HepG2 (cell line): ENCODE data around the gene CHST11. TPM values are rescaled to one million over a fixed set of nuclear protein-coding genes. Genes with fewer than 3 reads are reported as not detected.

Source experiments
- ATAC-seq: fragments of 200-7000 bp; cut with Tn5 transposase; 3 replicates; pipeline ENCODE4 v1.9.1; 2020; ENCODE audit warnings: mild to moderate bottlenecking, moderate library complexity
- BruUV-seq: library from RNA; stranded (reverse); fragments of 400-500 nt; replicated peaks from 2 replicates; lab custom pipeline; 2021; lab: Mats Ljungman, UMichigan
- CTCF ChIA-PET: fragments of 300-600 bp; formaldehyde crosslinking; extraction: SDS; loops from one replicate; lab custom pipeline; 2021; ENCODE audit warnings: low total read pairs, inconsistent platforms, low intra/inter-chr PET ratio; lab: Yijun Ruan, JAX
- POLR2A ChIA-PET: fragments of 350-600 bp; sonication (Branson Sonifier 250); formaldehyde crosslinking; loops from one replicate; lab custom pipeline; 2020; ENCODE audit warnings: antibody characterized with exemption, inconsistent platforms; lab: Yijun Ruan, JAX
- DNase-seq: peaks from one replicate; pipeline ENCODE4 v3.0.0-alpha.2; 2015; ENCODE audit warnings: low spot score
- FAIRE-seq: peaks from 3 replicates; lab custom pipeline; 2011; peaks lifted over from hg19 to GRCh38; lab: Jason Lieb, UNC
- H2AFZ ChIP-seq: one replicate; pipeline ENCODE4 v1.6.1; 2011; ENCODE audit warnings: low read length, inconsistent platforms
- H3K27ac ChIP-seq: fragments of 300-600 bp; 3 replicates; pipeline ENCODE4 v1.8.0; 2011; ENCODE audit warnings: mixed run types, mild to moderate bottlenecking, mixed read lengths, low read length, inconsistent platforms; ENCODE audit not compliant: insufficient read depth; ENCODE audit errors: extremely low read length
- H3K27me3 ChIP-seq, 2 experiments: fragments of 200-600 bp in 1 of 2; 2 replicates in 1 of 2; 3 replicates in 1 of 2; pipeline versions ENCODE4 v1.6.0 to v1.8.0; 2011; ENCODE audit warnings: low read length in 2 of 2, mild to moderate bottlenecking in 2 of 2, moderate library complexity in 2 of 2, inconsistent platforms in 1 of 2; ENCODE audit not compliant: insufficient read depth in 2 of 2, control insufficient read depth in 1 of 2
- H3K36me3 ChIP-seq, 2 experiments: fragments of 200-600 bp in 1 of 2; replicated peaks in 1 of 2; 2 replicates in 1 of 2; 3 replicates in 1 of 2; pipeline versions ENCODE4 v1.5.1 to v1.8.0; 2011; ENCODE audit warnings: low read length in 2 of 2, inconsistent platforms in 1 of 2; ENCODE audit not compliant: insufficient read depth in 2 of 2, control insufficient read depth in 1 of 2
- H3K4me1 ChIP-seq: 2 replicates; pipeline ENCODE4 v1.5.1; 2012; ENCODE audit warnings: low read length, inconsistent platforms; ENCODE audit not compliant: insufficient read depth
- H3K4me2 ChIP-seq: 2 replicates; pipeline ENCODE4 v1.6.0; 2011; ENCODE audit warnings: low read depth, low read length, inconsistent platforms
- H3K4me3 ChIP-seq, 3 experiments: fragments of 200-600 bp in 1 of 3; sonication (generic), shearing (Covaris generic) in 1 of 3; replicated peaks in 1 of 3; 2 replicates each; pipeline ENCODE4 v1.5.1; 2011 to 2016; ENCODE audit warnings: low read length in 3 of 3, inconsistent platforms in 2 of 3, low read depth in 2 of 3, mild to moderate bottlenecking in 2 of 3, control low read depth in 1 of 3, mixed read lengths in 1 of 3; ENCODE audit not compliant: insufficient read depth in 1 of 3
- H3K79me2 ChIP-seq: one replicate; pipeline ENCODE4 v1.6.1; 2011; ENCODE audit warnings: low read length, inconsistent platforms; ENCODE audit not compliant: insufficient read depth
- H3K9ac ChIP-seq: 2 replicates; pipeline ENCODE4 v1.6.0; 2011; ENCODE audit warnings: mild to moderate bottlenecking, low read depth, low read length, inconsistent platforms; ENCODE audit not compliant: insufficient read depth
- H3K9me3 ChIP-seq: 2 replicates; pipeline ENCODE4 v1.5.1; 2012; ENCODE audit warnings: mild to moderate bottlenecking, low read length
- H4K20me1 ChIP-seq: 2 replicates; pipeline ENCODE4 v1.6.0; 2011; ENCODE audit warnings: inconsistent platforms, mild to moderate bottlenecking, low read length, moderate library complexity; ENCODE audit not compliant: insufficient read depth
- CREB1 ChIP-seq, 2 experiments: fragments of 450-650 bp in 1 of 2; IDR thresholded peaks; 2 replicates each; pipeline ENCODE4 v1.6.1; 2016 to 2017; ENCODE audit warnings: control low read depth in 1 of 2, mild to moderate bottlenecking in 1 of 2, missing compliant biosample characterization in 1 of 2, missing genetic modification characterization in 1 of 2
- ETV6 ChIP-seq: sonication (generic); formaldehyde crosslinking; conservative IDR thresholded peaks from 2 replicates; pipeline ENCODE4 v1.4.0; 2020; ENCODE audit warnings: missing genetic modification reagents
- FOXC1 ChIP-seq: sonication (generic); formaldehyde crosslinking; IDR thresholded peaks from 2 replicates; pipeline ENCODE4 v1.8.0; 2022; ENCODE audit warnings: mild to moderate bottlenecking, missing genetic modification reagents, borderline replicate concordance
- MED13 ChIP-seq: sonication (generic); formaldehyde crosslinking; IDR thresholded peaks from 2 replicates; pipeline ENCODE4 v1.5.0; 2020; ENCODE audit warnings: missing genetic modification reagents
- NFE2L1 ChIP-seq: sonication (generic); formaldehyde crosslinking; IDR thresholded peaks from 2 replicates; pipeline ENCODE4 v1.4.0; 2020; ENCODE audit warnings: missing genetic modification reagents, mild to moderate bottlenecking, borderline replicate concordance
- ZBTB2 ChIP-seq: sonication (generic); formaldehyde crosslinking; IDR thresholded peaks from 2 replicates; pipeline ENCODE4 v1.8.0; 2022; ENCODE audit warnings: low read depth, missing genetic modification reagents
- ZBTB25 ChIP-seq: IDR thresholded peaks from 2 replicates; pipeline ENCODE4 v1.6.1; 2018; ENCODE audit warnings: missing genetic modification reagents
- ZNF557 ChIP-seq: sonication (generic); formaldehyde crosslinking; IDR thresholded peaks from 2 replicates; pipeline ENCODE4 v1.4.0; 2020; ENCODE audit warnings: missing genetic modification reagents
- WGBS: methylation state at CpG from one replicate; pipeline ENCODE4 v1.1.6; 2017; ENCODE audit warnings: low lambda C conversion rate; 5-methylcytosine and 5-hydroxymethylcytosine counted together
- in situ Hi-C: cut with HindIII; loops from 2 replicates; pipeline ENCODE4 v1.10.0; 2017; ENCODE audit warnings: low pct_unique_long_range_greater_than_20kb; ENCODE audit not compliant: extremely low pct_ligation_motif_present
- intact Hi-C: fragments of 100-400 bp; cut with micrococcal nuclease; formaldehyde crosslinking; loops from one replicate; pipeline ENCODE4 v1.10.0; 2022; ENCODE audit not compliant: unreplicated experiment
- polyA plus RNA-seq, 8 experiments: library from polyadenylated mRNA; depleted of rRNA in 3 of 8; stranded (reverse) in 7 of 8; unstranded in 1 of 8; fragments of >200 nt; fragmentation: Illumina TruSeq in 4 of 8; extraction: Trizol in 4 of 8; gene quantifications; 2 replicates each; pipeline versions ENCODE4 v1.2.1 to v1.2.3, GENCODE V29; 2011 to 2016; ENCODE audit warnings: low read depth in 4 of 8, missing spikeins in 1 of 8, mixed read lengths in 1 of 8; ENCODE audit not compliant: insufficient read depth in 1 of 8
- total RNA-seq, 5 experiments: library from RNA; depleted of rRNA; stranded (reverse); fragments of >200 nt; fragmentation: Illumina TruSeq; extraction: Trizol; gene quantifications; 2 replicates each; pipeline ENCODE4 v1.2.3, GENCODE V29; 2016; ENCODE audit warnings: low read depth in 1 of 5
- TF ChIP-seq, protein P1 (sequence below): sonication (generic); formaldehyde crosslinking; IDR thresholded peaks from 2 replicates; pipeline ENCODE4 v1.4.0; 2020; ENCODE audit warnings: missing genetic modification reagents, borderline replicate concordance

The CHST11 gene
- total and polyA plus RNA-seq, 2 of the 13 experiments (the other 11 are each of a cell fraction or from before 2014, with no cell fraction given), result 0.15 TPM; not detected in 1

GRCh38 chr12:104480826-104481440 is 24.2 kb downstream of the CHST11 start:
- no peak for TF ChIP-seq NFE2L1
- TF ChIP-seq FOXC1, result no peak
- peak; percentile 68 for TF ChIP-seq CREB1 (IDR thresholded peaks at IDR 0.05)
- no peak for TF ChIP-seq CREB1 (CRISPR knock-in tag; IDR thresholded peaks at IDR 0.05)
- DNase-seq, result no peak
- no TSS peak for BruUV-seq
- WGBS, result 33% methylated on average over 10 of the region's 11 CpGs
- H4K20me1 ChIP-seq, result no peaks in the 10 kb centered on the region
- H3K9ac ChIP-seq, result no peak overlapping the region
- no peaks in the 10 kb centered on the region for H3K9me3 ChIP-seq
- H3K36me3 ChIP-seq, result no peaks in the 10 kb centered on the region
- in situ Hi-C loops, result no loop called here
- H3K27me3 ChIP-seq, result peaks cover 3 to 24% of the 10 kb centered on the region in 2 experiments; a peak in 3 of 5 replicates
- H3K4me3 ChIP-seq, result no peak overlapping the region
- no peaks in the 10 kb centered on the region for H3K79me2 ChIP-seq
- H3K4me2 ChIP-seq, result no peak overlapping the region
- ChIA-PET POLR2A (no interaction called here), CTCF (no interaction called here)
- no peak overlapping the region for H2AFZ ChIP-seq
- intact Hi-C loops, result no loop called here
- ATAC-seq, result no peak
- no peak overlapping the region for H3K27ac ChIP-seq
- no peak for FAIRE-seq
- H3K4me1 ChIP-seq, result no peaks in the 10 kb centered on the region

DNA sequence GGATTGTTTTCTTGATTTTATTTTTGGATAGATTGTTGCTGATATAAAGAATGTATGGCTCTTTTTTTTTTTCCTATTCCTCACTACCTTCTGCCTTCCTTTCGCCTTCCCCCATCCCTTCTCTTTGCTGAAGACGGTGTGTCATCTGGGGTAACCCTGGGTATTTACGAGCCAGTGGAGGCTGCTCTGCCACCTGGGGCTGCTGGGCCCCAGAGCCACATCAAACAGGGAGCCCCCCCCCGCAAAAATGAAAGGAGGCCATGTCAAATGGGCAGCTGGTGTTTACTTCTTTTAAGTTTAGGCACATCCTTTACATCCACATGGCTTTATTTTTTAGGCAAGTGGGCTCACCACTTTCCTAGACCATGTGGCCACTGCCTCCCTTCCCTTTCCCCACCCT is 25.4 kb downstream of the CHST11 start:
- no peak overlapping the region for H3K4me3 ChIP-seq
- POLR2A ChIA-PET, result no interaction called here
- H3K4me2 ChIP-seq, result no peak overlapping the region
- no peak overlapping the region for H3K9ac ChIP-seq
- peaks cover 3% of the 10 kb centered on the region; the same call in 1 of the 2 replicates for H3K4me1 ChIP-seq
- BruUV-seq, result no TSS peak
- ATAC-seq (no peak), FAIRE-seq (no peak), DNase-seq (no peak)
- H3K27ac ChIP-seq, result no peak overlapping the region
- H3K27me3 ChIP-seq, result peaks cover 3 to 25% of the 10 kb centered on the region in 2 experiments; a peak in 3 of 5 replicates
- no peak overlapping the region for H2AFZ ChIP-seq
- no peaks in the 10 kb centered on the region for H3K79me2 ChIP-seq
- no peaks in the 10 kb centered on the region for H4K20me1 ChIP-seq
- in situ Hi-C loops, result no loop called here
- CTCF ChIA-PET, result no interaction called here
- no peaks in the 10 kb centered on the region for H3K9me3 ChIP-seq
- 32% methylated on average over 4 of the region's 4 CpGs for WGBS
- no peaks in the 10 kb centered on the region for H3K36me3 ChIP-seq
- intact Hi-C loops, result no loop called here
- no peak for TF ChIP-seq ZNF557 (CRISPR knock-in tag)
- TF ChIP-seq ZBTB2, result no peak
- TF ChIP-seq, protein P1, sequence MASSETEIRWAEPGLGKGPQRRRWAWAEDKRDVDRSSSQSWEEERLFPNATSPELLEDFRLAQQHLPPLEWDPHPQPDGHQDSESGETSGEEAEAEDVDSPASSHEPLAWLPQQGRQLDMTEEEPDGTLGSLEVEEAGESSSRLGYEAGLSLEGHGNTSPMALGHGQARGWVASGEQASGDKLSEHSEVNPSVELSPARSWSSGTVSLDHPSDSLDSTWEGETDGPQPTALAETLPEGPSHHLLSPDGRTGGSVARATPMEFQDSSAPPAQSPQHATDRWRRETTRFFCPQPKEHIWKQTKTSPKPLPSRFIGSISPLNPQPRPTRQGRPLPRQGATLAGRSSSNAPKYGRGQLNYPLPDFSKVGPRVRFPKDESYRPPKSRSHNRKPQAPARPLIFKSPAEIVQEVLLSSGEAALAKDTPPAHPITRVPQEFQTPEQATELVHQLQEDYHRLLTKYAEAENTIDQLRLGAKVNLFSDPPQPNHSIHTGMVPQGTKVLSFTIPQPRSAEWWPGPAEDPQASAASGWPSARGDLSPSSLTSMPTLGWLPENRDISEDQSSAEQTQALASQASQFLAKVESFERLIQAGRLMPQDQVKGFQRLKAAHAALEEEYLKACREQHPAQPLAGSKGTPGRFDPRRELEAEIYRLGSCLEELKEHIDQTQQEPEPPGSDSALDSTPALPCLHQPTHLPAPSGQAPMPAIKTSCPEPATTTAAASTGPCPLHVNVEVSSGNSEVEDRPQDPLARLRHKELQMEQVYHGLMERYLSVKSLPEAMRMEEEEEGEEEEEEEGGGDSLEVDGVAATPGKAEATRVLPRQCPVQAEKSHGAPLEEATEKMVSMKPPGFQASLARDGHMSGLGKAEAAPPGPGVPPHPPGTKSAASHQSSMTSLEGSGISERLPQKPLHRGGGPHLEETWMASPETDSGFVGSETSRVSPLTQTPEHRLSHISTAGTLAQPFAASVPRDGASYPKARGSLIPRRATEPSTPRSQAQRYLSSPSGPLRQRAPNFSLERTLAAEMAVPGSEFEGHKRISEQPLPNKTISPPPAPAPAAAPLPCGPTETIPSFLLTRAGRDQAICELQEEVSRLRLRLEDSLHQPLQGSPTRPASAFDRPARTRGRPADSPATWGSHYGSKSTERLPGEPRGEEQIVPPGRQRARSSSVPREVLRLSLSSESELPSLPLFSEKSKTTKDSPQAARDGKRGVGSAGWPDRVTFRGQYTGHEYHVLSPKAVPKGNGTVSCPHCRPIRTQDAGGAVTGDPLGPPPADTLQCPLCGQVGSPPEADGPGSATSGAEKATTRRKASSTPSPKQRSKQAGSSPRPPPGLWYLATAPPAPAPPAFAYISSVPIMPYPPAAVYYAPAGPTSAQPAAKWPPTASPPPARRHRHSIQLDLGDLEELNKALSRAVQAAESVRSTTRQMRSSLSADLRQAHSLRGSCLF, result no peak
- TF ChIP-seq ETV6, result no peak
- no peak for TF ChIP-seq MED13 (CRISPR knock-in tag)
- TF ChIP-seq ZBTB25 (CRISPR knock-in tag), result no peak
